22Rv1 (cell line): ENCODE measurements around the gene SGCG.

Source experiments
- CTCF ChIP-seq: fragments of 450-650 bp; IDR thresholded peaks from 2 replicates; pipeline ENCODE4 v1.5.1; 2017; ENCODE audit warnings: mild to moderate bottlenecking
- ZFX ChIP-seq: fragments of 450-650 bp; IDR thresholded peaks from 2 replicates; pipeline ENCODE4 v1.6.1; 2017; ENCODE audit warnings: antibody characterized with exemption, borderline replicate concordance

- TF ChIP-seq CTCF (no peak), ZFX (no peak)
Observed at GRCh38 chr13:23205807-23206206, 25.0 kb downstream of the SGCG start.
